Measurements from ENCODE around the gene NR1H4.
"Not testable (repeated sequence)": the region's sequence is repeated elsewhere in the genome, so short reads cannot be mapped to it uniquely, and the experiment has no call there.

Gene NR1H4

DNA sequence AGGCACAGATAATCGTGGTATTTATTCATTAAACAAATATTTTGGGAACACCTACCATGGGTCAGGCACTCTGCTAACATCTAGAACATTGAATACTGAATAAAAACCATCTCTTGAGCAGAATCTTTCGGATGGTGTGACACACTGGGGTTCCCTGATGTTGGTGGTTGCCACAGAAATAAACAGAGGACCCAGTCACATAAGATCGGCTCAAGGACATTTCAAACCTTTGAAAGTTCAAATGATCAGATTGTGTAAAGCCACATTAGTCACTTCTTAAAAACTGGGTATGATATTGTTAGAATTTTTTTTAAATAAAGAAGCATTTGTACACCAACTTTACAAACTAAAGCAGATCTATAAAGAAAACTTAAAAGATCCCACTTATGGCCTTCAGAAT lies 39.0 kb downstream of the NR1H4 start:
- DNase-seq (ENCODE audit: low read depth in 2 of 2): no peak

DNA sequence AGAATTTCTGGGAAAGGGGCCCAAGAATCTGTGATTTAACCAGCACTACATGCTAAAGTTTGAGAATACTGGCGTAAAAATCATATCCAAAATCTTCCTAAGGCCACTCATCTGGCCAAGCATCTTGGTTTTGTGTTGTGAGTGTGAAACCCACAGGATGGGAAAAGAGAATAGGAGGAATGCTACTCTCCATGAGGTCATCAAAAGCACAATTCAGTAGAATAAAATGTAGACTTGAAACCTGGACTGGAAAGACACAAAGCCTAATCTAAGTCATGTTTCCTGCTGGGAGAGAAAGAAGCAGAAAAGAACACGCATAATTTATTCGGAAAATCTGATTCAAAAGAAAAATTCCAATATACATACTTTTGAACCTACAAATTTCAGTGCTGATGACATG lies 42.3 kb downstream of the NR1H4 start:
- no peak for DNase-seq (ENCODE audit: low read depth in 2 of 2)

DNA sequence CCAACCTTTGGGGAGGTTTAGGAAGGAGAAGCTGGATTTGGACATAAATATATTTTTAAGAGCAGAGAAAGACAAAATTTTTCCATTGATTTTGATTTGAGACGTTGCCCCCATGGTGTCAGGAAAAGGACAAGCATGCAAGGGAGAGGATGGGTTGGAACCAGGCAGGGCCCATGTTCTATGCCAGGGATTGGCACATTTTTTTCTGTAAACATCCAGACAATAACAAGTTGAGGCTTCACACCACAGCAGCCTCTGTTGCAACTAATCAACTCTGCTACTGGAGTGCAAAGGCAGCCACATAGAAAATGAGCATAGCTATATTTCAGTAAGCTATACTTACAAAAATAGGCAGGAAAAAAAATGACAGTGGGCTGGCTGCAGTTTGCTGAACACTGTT lies 44.7 kb downstream of the NR1H4 start:
- no peak for DNase-seq (ENCODE audit: low read depth in 2 of 2)

DNA sequence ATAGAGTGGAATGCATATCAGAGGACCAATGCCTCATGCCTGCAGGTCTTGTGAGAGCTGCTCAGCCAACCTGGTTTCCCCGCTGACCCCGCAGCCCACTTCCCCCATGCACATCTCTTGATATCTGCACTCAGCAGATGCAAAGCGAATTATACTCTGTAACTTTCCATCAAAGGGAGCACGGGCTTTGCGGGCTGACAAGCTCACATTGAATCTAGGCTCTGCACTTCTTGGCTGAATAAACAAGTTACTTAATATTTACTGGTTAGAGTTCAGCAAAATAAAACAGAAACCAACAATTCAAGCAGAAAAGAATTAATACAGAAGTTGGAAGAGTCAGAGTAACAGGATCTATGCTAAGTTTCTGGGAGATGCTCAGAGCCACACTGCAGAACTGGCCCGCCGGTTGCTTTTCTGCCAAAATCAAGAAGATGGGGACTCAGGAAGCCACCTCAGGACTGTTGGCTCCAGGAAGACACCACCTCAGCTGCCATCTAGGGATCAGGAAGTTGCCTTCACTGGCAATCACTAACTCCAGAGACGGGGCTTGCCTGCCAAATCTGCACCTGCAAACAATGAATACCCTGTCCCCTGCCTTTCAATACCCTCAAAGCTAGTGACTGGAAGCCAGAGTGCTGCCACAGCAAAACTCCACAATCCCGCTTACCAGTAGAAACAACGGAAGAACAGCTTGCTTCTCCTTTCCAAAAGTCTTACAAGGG lies 46.5 kb downstream of the NR1H4 start:
- no peak for DNase-seq (ENCODE audit: low read depth in 2 of 2)

DNA sequence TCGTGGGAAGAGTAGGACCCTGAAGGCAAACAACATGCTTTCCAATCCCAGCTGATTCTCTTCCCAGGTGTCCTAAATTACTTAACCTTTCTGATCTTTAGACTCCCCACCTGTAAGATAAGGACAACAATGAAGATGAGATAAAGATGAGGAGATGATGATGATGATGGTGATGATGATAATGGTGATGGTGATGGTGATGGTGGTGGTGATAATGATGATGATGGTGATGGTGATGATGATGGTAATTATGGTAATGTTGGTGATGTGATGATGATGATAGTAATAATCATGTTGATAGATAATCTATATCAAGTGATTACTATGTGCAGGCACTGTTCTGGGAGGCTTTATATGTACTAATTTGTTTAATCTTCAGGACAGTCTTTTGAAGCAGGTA lies 48.3 kb downstream of the NR1H4 start:
- DNase-seq (ENCODE audit: low read depth in 2 of 2): no peak

DNA sequence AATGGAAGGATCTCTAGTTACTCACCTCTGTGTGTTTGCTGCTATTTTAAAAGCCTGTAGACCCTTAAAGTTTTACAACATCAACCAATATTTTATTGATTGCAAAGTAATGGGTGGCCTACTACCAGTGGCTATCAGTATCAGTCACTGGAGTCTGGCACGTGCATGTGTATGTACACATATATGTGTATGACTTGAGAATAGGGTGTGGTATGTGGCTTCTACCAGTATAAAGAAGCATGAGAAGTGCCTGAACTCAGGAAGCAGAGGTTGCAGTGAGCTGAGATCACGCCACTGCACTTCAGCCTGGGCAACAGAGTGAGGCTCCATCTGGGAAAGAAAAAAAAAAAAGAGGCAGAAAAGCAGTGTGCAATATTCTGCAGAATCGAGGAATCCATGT lies 54.4 kb downstream of the NR1H4 start:
- no peak for DNase-seq (ENCODE audit: low read depth in 2 of 2)

DNA sequence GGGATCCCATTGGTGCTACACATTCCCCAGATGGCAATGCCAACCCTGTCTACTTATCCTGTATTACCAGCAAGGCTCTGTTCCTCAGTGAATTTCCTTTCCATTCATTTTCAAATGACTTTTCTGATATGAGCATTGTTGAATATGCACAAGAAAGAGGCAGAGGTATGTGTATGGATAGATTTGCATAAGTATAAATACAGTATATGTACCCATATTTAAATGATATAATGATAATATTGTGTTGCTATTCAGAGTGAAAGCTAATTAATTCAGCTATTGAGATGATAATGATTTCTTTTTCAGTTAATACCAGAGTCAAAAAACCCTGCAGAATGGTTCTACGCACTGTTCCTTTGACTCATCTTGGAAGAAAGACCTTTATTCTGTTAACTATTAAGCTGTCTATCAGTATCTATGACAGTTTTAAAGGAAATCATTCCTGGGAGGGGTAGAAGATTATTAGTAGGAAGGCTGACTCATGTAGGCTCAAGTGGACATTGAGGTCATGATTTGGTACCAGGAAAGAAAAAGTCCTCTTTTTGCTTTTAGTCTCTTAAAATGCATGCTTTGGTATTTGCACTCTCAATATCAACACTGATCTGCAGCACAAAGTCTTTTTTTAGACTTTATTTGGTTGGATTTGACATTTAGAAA lies 54.9 kb downstream of the NR1H4 start:
- no peak for DNase-seq (ENCODE audit: low read depth in 2 of 2)

DNA sequence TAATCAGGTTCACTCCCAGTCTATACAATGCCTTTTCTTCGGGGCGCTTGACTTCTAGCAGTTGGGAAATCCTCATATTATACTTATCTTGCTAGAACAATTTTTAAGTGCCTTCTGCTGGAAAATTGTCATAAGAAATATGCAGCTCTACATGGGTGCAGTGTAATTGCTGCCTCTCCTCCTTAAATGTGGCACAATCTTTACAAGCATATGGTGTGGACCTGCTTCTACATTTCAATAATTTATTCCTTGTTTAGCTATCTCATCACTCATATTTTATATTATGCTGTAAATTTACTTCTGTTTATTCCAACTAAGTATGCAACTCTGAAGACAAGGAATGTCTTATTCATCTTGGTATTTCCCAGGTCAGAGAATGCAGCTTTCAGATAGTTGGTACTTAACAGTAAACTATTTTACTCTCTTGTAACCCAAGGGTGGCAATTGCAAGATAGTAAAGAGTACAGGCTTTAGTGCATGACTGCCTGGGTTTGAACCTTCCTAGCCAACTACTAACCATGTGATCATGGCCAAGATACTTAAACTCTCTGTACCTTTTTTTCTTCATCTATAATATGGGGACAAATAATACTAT lies 56.2 kb downstream of the NR1H4 start:
- DNase-seq (ENCODE audit: low read depth in 2 of 2): no peak

DNA sequence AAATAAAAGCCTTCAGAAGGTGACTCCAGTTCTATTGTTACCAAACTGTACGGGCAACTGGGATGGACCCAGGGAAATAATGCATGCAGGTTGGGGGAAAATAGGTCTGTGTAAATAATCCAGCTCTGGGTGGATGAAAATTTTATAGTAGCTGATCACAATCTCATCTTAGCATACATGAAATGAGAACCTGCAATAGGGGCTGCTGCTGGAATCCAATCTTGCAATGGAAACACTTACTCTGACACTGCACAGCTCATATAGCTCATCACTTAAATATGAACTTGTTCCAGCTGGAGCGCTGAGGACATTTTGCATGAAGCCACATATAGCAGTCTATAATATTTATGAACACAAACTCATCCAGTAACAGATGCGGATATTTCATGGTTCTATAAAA lies 59.7 kb downstream of the NR1H4 start:
- DNase-seq (ENCODE audit: low read depth in 2 of 2): no peak

DNA sequence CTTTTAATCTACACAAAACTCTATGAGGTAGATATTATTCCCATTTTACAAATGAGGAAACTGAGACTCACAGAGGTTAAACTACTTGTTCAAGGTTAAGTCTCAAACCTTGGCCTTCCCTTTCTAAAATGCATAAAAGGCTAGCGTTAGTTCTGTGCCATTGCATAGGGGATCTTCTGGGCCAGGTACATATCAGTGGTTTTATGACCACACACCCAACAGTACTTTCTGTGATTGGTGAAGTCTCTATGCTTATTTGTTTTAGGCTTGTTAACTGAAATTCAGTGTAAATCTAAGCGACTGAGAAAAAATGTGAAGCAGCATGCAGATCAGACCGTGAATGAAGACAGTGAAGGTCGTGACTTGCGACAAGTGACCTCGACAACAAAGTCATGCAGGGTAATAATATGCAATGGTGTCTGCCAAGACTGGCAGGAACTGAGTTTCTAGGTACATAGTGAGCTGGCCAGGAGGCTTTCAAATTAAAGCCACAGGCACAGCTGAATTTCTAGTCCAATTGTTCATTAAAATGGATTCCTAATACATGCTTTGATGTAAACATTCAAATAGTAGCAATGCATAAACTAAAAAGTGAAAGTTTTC lies 61.1 kb downstream of the NR1H4 start:
- DNase-seq (ENCODE audit: low read depth in 2 of 2): no peak

DNA sequence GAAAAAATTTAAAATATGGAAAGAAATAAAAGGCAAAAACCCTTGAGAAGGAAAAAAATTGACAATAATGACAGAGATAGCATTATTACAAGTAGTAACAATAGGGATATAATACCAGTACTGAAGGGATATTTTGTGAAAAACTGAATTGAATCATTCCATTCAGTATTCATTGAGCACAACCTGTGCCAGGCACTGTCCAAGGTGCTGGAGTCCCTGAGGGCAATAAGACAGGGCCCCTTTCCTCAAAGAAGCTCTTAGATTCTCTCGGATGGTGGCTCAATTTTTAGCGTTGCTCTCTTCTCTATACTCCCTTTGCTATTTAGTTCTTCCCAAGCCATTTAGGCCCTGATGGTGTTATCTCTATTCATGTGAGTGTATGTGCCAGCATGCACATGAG lies 65.5 kb downstream of the NR1H4 start:
- no peak for DNase-seq (ENCODE audit: low read depth in 2 of 2)

DNA sequence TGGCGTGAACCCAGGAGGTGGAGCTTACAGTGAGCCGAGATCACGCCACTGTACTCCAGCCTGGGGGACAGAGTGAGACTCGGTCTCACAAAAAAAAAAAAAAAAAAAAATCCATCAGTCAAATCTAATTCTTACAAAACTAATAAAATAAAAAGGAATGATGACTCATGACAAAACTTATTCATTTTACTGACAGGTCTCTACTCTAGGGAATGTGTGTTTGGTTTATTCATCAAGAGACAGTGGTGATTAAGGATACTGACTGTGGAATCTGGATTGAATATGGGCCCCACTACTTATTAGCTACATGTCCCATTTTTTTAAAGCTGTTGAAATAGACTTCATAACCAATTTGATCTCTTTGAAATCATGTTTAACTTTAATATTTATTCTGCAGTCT lies 70.5 kb downstream of the NR1H4 start:
- no peak for DNase-seq (ENCODE audit: low read depth in 2 of 2)

DNA sequence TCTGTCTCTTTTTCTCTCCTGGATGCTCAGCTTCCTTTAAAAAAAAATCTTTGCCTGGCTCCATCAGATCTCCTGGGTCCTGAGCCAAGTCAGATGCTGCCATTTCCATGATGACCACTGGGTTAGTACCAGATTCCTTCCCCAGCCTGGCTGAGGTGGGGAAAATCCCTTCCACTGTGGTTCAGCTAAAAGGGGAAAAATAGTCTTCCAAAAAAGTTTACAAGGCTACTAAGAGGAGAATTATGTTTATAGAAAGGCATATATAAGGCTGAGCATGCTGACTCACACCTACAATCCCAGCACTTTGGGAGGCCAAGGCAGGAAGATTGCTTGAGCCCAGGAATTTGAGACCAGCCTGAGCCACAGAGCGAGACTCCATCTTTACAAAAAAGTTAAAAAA lies 71.4 kb downstream of the NR1H4 start:
- DNase-seq (ENCODE audit: low read depth in 2 of 2): no peak

DNA sequence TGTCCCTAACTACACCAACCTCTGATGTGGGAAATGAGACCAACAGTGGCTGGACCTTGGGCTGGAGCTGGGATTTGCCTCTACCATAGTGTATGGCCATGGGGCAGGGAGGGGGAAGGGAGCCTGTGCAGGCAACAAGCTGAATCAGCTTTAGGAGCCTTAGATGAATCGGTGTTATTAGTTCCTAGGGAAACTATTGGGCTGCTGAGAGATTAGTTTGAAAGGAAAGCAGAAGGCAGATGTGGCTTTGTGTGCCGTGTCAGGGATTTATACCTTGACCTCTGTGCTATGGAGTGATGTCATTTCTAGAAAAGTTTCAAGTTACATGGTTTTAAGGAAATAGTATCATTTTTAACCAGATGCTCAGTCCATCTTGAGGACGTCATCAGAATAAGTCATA lies 80.3 kb downstream of the NR1H4 start:
- DNase-seq (ENCODE audit: low read depth in 2 of 2): no peak

DNA sequence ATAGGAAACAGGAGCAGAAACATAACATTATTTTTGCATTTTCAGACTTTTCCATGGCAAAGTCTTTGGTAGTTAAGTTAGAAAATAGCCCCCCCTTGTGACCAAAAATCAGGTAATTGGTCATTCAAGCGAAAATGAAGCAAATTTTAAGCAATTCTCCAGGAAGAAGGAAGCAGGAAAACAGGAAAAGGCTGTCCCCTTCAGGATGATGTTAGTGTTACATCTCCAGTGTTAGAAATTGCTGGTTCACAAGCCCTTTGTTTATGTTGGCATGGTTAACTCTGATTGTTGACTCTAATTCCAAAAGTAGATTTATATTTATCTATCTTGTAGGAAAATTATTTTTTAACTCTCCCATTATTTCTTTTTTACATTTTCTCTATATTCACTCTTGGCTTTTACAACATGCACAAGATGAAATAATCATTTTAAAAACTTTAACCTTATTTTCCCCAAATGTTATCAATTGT lies 81.0 kb downstream of the NR1H4 start:
- no peak for DNase-seq (ENCODE audit: low read depth in 2 of 2)

DNA sequence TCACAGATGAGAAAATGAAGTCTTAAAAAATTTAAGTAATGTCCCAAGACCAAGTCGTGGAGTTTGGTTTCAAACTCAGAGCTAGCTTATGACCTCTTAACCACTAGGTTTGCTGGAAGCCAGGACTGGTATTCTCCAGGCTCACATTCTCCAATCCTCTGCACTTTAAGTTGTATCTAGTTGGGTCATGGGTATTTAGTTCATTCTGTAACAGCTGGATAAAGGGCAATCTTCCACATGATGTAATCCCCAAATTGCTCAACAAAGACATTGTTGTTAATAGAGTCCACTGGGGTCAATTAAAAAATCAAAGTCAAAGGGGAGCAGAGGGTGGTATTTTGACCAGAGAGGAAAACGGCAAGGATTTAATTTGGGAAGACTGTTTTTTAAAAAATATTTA lies 82.1 kb downstream of the NR1H4 start:
- DNase-seq (ENCODE audit: low read depth in 2 of 2): no peak

DNA sequence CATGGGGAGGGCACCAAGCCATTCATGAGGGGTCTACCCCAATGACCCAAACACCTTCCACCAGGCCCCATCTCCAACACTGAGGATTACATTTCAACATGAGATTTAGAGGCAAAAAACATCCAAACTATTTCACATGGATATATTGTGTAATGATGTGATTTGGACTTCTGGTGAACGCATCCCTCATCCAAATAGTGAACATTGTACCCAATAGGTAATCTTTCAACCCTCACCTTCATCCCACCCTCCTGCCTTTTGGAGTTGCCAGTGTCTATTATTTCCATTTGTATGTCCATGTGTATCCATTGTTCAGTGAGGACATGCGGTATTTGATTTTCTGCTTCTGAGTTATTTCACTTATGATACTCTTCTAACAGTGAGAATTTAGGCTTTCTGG lies 83.7 kb downstream of the NR1H4 start:
- DNase-seq (ENCODE audit: low read depth in 2 of 2): no peak

DNA sequence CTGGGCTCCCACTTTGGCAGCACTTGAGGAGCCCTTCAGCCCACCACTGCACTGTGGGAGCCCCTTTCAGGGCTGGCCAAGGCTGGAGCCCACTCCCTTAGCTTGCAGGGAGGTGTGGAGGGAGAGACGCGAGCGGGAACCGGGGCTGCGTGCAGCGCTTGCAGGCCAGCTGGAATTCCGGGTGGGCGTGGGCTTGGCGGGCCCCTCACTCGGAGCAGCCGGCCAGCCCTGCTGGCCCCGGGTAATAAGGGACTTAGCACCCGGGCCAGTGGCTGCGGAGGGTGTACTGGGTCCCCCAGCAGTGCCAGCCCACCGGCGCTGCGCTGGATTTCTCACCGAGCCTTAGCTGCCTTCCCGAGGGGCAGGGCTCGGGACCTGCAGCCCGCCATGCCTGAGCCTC lies 85.6 kb downstream of the NR1H4 start:
- not testable (repeated sequence) for DNase-seq (ENCODE audit: low read depth in 2 of 2)

DNA sequence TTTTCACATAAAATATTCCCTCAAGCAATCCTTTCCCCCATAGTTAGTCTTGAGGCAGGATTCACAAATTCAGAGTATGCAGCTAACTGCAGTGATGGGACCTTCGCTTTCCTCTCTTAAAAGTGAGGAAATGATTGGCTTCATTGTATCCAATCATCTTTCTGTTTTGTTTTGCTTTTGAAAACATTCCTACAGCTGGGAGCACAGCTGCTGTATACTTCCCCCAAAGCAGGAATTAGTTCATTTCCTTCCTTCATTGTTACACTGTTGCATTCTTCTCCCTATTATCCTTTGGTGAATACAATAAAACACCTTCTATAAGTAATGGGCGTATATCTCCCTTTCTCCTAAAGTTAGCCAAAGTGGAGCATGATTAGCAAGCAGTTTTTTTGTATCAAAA lies 90.4 kb downstream of the NR1H4 start:
- no peak for DNase-seq (ENCODE audit: low read depth in 2 of 2)

DNA sequence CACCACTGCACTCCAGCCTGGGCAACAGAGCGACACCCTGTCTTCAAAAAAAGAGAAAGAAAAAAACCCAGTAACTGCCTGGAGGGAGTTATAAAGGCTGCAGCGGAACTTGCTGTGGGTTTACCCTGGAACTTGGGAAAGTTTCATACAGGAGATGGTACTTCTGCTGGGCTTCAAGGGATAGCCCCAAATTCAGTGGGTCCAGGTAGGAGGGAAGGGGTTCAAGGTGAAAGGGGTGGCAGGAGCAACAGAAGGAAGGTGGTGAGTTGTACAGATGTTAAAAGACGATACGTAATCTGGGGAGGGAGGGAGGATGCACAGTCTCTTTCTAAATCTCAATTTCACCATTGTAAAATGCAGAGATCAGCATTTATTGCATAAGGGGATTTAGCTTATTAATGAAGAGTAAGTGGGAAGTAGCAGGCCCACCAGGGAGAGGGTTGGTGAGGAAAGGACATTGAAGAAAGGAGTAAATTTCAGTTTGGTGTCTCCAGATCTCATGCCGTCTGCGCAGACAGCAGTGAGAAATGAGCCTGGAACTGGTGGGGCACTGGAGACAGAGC lies 91.3 kb downstream of the NR1H4 start:
- DNase-seq (ENCODE audit: low read depth in 2 of 2): no peak

DNA sequence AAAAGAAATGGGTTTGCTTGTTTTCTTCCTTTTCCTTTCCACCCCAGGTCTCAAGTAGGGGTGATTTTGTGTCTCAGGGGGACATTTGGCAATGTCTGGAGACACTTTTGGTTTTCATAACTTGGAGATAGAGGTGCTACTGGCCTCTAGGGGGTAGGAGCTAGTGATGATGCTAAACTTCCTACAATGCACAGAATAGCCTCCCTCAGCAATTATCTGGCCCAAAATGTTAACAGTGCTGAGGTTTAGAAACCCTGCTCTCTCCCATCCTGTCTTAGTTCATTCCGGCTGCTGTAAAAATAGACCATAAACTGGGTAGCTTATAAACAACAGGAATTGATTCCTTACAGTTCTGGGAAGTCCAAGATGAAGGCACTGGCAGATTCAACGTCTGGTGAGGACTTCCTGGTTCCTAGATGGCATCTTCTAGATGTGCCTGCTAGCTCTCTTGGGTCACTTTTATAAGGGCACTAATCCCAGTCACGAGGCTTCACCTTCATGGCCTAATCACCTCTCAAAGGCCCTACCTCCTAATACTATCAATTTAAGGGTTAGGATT lies 92.4 kb downstream of the NR1H4 start:
- DNase-seq (ENCODE audit: low read depth in 2 of 2): no peak

All from stimulated activated CD8-positive, alpha-beta memory T cell treated with anti-CD3 and anti-CD28 coated beads, Interleukin-2, amount 100 ng/mL, for 48 hours (primary cell).